Mucosa of stomach (tissue), 1 donor: ENCODE results near the gene CCDC88A.
"Not testable (repeated sequence)": the region's sequence is repeated elsewhere in the genome, so short reads cannot be mapped to it uniquely, and the experiment has no call there.

Source experiments
- H3K27me3 ChIP-seq: one replicate; pipeline ENCODE4 v1.7.0; 2013; ENCODE audit warnings: mild to moderate bottlenecking, low read length; ENCODE audit not compliant: control insufficient read depth, insufficient read depth
- H3K36me3 ChIP-seq: one replicate; pipeline ENCODE4 v1.7.0; 2013; ENCODE audit warnings: low read length; ENCODE audit not compliant: control insufficient read depth, insufficient read depth
- H3K4me1 ChIP-seq: one replicate; pipeline ENCODE4 v1.7.0; 2013; ENCODE audit warnings: mild to moderate bottlenecking, low read length; ENCODE audit not compliant: control insufficient read depth, insufficient read depth
- H3K4me3 ChIP-seq: one replicate; pipeline ENCODE4 v1.7.0; 2013; ENCODE audit warnings: low read length
- H3K9ac ChIP-seq: one replicate; pipeline ENCODE4 v1.7.0; 2013; ENCODE audit warnings: mild to moderate bottlenecking, low read length, moderate library complexity
- H3K9me3 ChIP-seq: one replicate; pipeline ENCODE4 v1.7.0; 2013; ENCODE audit warnings: mild to moderate bottlenecking, low read length, moderate library complexity; ENCODE audit not compliant: control insufficient read depth
- donor health status: Pancreatic carcinoma.

The CCDC88A gene

DNA sequence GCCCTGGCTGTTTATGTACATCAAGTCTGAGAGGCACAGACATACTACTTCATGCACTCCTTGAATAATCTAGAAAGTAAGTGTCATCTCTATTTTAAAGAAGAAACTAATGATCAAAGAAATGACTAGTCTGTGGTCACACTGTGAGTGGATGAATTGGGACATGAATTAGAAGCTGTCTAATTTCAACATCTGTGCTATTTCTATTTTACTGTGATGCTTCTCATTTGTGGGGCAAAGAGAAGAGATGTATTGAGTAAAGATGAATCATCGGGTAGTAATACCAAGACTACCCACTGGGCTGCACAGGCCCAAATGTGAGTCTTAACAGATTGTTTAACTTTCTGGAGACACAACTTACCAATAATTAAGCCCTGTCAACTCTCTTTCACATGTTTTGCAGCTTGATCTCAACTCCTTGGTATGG lies 108.2 kb downstream of the CCDC88A start:
- Histone ChIP-seq H3K9ac (no peak overlapping the region), H3K36me3 (no peaks in the 10 kb centered on the region), H3K4me1 (no peaks in the 10 kb centered on the region), H3K4me3 (no peak overlapping the region), H3K9me3 (no peaks in the 10 kb centered on the region), H3K27me3 (no peaks in the 10 kb centered on the region)

DNA sequence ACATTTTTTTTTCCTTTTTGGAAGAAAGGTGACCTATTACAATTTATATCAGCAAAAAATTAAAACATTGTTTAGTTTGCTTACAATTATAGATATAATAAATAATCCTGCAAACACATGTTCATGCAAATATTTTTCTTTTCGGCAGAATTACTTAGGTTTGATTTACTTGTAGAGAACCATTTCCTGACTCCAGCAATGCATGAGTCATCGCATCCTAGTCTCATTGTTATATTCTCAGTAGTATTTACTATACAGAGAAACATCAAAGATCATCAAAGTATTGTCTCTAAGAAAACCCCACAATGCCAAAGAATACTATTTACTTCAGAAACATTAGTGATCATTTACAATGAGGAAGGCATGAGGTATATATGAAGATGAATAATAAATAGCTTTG lies 110.2 kb downstream of the CCDC88A start:
- Histone ChIP-seq H3K9me3 (no peaks in the 10 kb centered on the region), H3K4me1 (no peaks in the 10 kb centered on the region), H3K27me3 (no peaks in the 10 kb centered on the region), H3K36me3 (no peaks in the 10 kb centered on the region), H3K4me3 (no peak overlapping the region), H3K9ac (no peak overlapping the region)

DNA sequence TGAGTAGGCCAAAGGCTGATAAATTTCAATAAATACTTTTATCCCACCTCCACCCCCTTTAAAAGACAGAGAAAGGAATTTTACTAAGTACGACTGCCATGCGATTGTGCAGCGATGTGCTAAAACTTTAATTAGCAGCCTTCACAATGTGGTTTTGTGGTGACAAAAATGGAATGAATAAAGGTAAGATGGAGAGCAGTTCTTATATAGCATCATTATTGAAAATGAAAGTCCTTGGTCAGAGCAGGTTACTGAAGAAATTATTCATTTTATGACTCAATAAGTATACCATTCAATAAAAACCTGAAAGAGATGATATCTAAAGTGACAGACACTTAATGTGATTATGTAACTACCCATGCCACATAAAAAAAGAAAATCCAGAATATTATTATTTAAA lies 117.4 kb downstream of the CCDC88A start:
- H3K36me3 ChIP-seq = no peaks in the 10 kb centered on the region

DNA sequence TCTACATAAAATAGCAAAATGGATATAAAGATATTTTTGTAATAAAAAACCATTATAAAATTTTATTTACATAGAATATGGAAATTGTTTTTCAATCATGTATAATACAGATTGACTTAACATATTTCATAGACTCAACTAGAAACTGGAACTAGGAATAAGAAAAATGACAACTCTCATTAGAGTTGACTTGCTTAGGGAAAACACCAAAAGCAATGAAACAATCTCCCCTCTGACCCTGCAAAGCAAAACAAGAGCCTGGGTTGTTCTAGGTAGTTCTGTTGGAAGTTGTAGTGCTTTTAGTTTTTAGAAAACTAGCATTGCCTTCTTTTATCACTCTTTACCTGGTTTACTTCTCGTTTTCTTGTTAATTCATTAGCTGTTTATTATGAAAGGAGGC lies 118.4 kb downstream of the CCDC88A start:
- Histone ChIP-seq H3K9me3 (no peaks in the 10 kb centered on the region), H3K36me3 (no peaks in the 10 kb centered on the region), H3K27me3 (no peaks in the 10 kb centered on the region), H3K4me3 (no peak overlapping the region), H3K9ac (no peak overlapping the region), H3K4me1 (no peaks in the 10 kb centered on the region)

More for the DNA sequence above, 117.4 kb downstream of the CCDC88A start:
- Histone ChIP-seq H3K9me3 (no peaks in the 10 kb centered on the region), H3K4me1 (no peaks in the 10 kb centered on the region), H3K27me3 (no peaks in the 10 kb centered on the region), H3K4me3 (no peak overlapping the region), H3K9ac (no peak overlapping the region)

DNA sequence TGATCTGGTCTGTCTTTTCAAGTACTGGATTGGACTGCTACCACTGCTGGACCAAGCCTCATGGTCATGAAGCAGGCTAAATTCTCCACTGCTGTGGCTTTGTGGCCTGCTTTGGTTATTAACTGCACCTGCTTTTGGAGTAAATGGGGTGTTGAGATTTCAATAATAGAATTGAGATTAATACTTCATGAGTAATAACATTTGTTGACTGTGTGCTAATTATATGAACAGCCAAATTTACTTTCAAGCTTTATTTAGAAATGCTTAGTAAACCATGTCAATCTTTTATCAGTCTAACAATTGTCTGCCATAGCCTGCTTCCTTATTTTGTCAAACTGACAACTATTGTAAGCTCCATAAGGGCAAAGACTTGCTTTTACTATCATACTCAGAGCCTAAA lies 123.3 kb downstream of the CCDC88A start:
- H3K4me1 ChIP-seq = no peaks in the 10 kb centered on the region
- H3K9ac ChIP-seq = no peak overlapping the region
- no peaks in the 10 kb centered on the region for H3K9me3 ChIP-seq
- H3K4me3 ChIP-seq = no peak overlapping the region
- no peaks in the 10 kb centered on the region for H3K36me3 ChIP-seq
- no peaks in the 10 kb centered on the region for H3K27me3 ChIP-seq

DNA sequence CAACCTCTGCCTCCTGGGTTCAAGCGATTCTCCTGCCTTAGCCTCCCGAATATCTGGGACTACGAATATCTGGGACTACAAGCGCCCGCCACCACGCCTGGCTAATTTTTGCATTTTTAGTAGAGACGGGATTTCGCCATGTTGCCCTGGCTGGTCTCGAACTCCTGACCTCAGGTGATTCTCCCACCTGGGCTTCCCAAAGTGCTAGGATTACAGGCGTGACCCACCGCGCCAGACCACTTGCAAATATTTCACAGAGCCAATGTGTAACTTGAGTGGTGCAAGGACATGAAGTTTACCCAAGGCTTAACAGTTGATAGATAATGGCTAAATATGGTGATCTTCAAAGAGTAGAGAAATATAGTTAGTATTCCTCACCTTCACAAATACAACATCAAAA lies 136.6 kb downstream of the CCDC88A start:
- Histone ChIP-seq H3K36me3 (no peaks in the 10 kb centered on the region), H3K27me3 (no peaks in the 10 kb centered on the region), H3K9ac (no peak overlapping the region), H3K4me3 (no peak overlapping the region), H3K4me1 (peaks cover 12% of the 10 kb centered on the region), H3K9me3 (no peaks in the 10 kb centered on the region)

DNA sequence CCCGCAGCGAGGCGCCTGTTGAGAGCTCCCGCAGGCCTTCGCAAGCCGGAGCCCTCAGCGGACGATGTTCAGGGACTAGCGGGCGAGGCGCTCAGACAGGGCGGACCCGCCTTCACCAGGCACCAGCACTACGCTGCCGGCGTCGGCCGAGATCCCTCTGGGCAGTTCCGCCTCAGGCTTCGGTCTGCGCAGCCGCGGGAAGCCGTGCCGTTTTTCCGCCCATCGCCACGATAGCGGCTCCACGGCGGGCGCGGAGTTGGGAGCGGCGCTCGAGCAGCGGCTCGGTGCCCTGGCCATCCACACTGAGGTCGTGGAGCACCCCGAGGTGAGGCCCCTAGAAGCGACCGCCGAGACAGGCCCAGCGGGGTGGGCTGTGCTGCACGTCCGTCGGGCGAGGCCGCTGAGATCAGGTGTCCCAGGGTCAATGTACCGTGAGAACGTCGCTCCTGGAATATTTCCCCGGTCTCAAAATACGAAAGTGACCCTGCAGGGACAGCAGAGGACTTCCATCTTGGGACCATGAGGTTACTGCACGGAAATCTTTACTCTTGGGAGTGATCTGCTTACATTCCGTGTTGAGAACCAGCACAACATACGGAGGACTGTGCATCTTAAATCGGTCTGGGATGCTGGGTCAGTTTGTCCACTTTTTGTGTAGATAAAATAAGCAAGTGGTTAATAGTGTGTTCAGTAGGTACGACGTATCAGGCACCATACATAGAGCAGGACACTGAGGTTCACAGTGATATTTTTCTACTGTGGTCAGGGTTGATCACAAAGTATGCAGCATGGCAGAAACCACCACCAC lies 137.3 kb downstream of the CCDC88A start:
- H3K27me3 ChIP-seq = no peaks in the 10 kb centered on the region
- no peaks in the 10 kb centered on the region for H3K36me3 ChIP-seq
- peak overlapping the region; percentile 90 for H3K9ac ChIP-seq
- H3K4me1 ChIP-seq = peaks cover 12% of the 10 kb centered on the region
- H3K9me3 ChIP-seq = no peaks in the 10 kb centered on the region
- peak overlapping the region; percentile 91 for H3K4me3 ChIP-seq

DNA sequence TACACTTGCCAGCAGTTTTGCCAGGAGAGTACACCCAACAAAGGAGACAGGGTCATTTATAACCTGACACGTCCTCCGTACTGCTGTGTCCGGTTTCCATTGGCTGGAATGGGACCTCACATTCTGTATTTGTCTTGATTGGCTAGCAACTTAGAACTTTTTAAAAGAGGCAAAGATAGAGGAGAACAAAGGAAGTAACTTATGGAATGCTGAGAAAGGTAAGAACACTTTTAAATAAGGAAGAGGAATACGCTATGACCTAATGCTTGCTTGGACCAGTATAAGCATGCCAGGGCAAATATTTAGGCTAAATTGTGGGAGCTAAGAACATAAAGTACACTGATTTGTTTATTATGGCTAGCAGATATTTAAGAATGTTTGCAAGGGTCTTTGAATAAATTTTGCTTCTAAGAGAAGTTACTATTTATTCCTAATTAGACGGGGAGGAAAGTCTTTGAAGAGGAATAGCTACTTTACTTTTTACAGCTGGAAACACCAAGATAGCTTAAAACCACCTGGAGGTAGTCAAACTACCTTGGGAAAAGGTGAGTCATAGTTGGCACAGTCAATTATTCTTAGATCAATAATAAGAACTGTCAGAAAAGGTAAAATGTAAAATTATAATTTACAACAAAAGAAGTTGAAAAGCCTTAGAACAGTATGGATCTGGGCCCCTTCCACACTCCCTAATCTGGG lies 138.7 kb downstream of the CCDC88A start:
- H3K4me1 ChIP-seq = peaks cover 12% of the 10 kb centered on the region
- not testable (repeated sequence) for H3K4me3 ChIP-seq, H3K9me3 ChIP-seq, H3K27me3 ChIP-seq, H3K9ac ChIP-seq, H3K36me3 ChIP-seq

DNA sequence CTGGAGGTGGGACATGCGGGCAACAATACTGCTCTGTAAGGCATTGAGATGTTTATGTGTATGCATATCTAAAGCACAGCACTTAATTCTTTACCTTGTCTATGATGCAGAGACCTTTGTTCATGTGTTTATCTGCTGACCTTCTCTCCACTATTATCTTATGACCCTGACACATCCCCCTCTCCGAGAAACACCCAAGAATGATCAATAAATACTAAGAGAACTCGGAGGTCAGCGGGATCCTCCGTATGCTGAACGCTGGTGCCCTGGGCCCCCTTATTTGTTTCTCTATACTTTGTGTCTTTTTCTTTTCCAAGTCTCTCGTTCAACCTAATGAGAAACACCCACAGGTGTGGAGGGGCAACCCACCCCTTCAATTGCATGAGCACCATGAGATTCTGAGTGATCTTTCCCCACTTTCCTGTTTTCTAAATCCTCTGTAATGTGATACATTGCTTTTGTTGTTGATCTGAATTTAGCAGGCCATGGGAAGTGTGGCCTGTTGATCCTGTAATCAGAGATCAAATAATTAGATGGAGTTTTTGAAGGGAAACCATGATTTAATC lies 139.7 kb downstream of the CCDC88A start:
- not testable (repeated sequence) for H3K9ac ChIP-seq, H3K4me3 ChIP-seq, H3K27me3 ChIP-seq, H3K36me3 ChIP-seq, H3K9me3 ChIP-seq
- H3K4me1 ChIP-seq = peaks cover 12% of the 10 kb centered on the region

DNA sequence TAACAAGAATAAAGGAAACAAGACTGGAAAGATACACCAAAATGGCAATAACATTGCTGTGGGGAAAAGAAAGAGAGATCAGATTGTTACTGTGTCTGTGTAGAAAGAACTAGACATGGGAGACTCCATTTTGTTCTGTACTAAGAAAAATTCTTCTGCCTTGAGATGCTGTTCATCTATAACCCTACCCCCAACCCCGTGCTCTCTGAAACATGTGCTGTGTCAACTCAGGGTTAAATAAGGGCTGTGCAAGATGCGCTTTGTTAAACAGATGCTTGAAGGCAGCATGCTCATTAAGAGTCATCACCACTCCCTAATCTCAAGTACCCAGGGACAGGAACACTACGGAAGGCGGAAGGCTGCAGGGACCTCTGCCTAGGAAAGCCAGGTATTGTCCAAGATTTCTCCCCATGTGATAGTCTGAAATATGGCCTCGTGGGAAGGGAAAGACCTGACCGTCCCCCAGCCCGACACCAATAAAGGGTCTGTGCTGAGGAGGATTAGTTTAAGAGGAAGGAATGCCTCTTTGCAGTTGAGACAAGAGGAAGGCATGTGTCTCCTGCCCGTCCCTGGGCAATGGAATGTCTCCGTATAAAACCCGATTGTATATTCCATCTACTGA lies 140.3 kb downstream of the CCDC88A start:
- not testable (repeated sequence) for H3K9me3 ChIP-seq, H3K27me3 ChIP-seq, H3K36me3 ChIP-seq, H3K4me3 ChIP-seq, H3K9ac ChIP-seq
- peaks cover 12% of the 10 kb centered on the region for H3K4me1 ChIP-seq

DNA sequence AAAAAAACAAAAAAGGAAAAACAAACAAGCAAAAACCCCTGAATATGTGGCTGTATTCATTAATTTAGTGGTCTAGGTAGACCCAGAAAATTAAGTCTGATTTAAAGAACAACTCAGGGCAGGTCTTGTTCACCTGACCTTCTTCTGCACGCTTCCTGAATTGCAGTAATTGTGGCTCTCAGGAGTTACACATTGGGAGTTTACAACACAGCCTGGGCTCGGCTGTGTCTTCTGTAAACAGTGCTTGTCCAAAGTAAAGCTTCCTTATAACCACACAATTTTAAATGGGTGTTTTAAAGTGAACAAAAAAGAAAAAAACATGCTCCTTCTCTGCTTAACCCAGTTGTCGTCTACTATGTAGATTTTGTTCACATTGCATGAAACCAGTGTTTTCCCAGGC lies 142.3 kb downstream of the CCDC88A start:
- Histone ChIP-seq H3K4me1 (peaks cover 8% of the 10 kb centered on the region), H3K9ac (no peak overlapping the region), H3K9me3 (no peaks in the 10 kb centered on the region), H3K4me3 (no peak overlapping the region), H3K36me3 (no peaks in the 10 kb centered on the region), H3K27me3 (no peaks in the 10 kb centered on the region)

DNA sequence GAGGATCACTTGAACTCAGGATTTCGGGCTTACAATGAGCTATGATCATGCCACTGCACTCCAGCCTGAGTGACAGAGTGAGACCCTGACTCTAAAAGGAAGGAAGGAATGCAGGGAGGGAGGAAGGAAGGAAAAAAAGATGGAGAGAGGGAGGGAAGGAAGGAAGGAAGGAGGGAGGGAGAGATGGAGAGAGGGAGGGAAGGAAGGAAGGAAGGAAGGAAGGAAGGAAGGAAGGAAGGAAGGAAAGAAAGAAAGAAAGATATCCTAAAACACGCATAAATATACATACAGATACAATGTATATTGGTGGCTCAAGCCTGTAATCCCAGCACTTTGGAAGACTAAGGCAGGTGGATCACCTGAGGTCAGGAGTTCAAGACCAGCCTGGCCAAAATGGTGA lies 145.3 kb downstream of the CCDC88A start:
- H3K36me3 ChIP-seq, H3K4me3 ChIP-seq, H3K4me1 ChIP-seq, H3K9ac ChIP-seq, H3K9me3 ChIP-seq, H3K27me3 ChIP-seq: not testable (repeated sequence)
